IMR-90 (cell line): ENCODE measurements around the gene ULK1. TPM values are rescaled to one million over a fixed set of nuclear protein-coding genes. Genes with fewer than 3 reads are reported as not detected.

ENCODE experiments used
- ATAC-seq: fragments of 200-7000 bp; cut with Tn5 transposase; 2 replicates; pipeline ENCODE4 v1.9.1; 2020; ENCODE audit warnings: low read depth, mild to moderate bottlenecking, moderate library complexity
- BruUV-seq: library from RNA; stranded (reverse); fragments of 400-500 nt; replicated peaks from 2 replicates; lab custom pipeline; 2021; lab: Mats Ljungman, UMichigan
- CTCF ChIA-PET: fragments of 300-600 bp; formaldehyde crosslinking; extraction: SDS; loops from one replicate; lab custom pipeline; 2021; ENCODE audit warnings: antibody characterized with exemption; lab: Yijun Ruan, JAX
- POLR2A ChIA-PET: fragments of 300-600 bp; sonication (Branson Sonifier 250); formaldehyde crosslinking; loops from one replicate; lab custom pipeline; 2022; ENCODE audit warnings: antibody characterized with exemption; ENCODE audit not compliant: unreplicated experiment; lab: Charles Lee
- DNase-seq: peaks from one replicate; pipeline ENCODE4 v3.0.0; 2013
- H2AFZ ChIP-seq: replicated peaks from 2 replicates; pipeline ENCODE3; 2013; ENCODE audit warnings: low read length, mild to moderate bottlenecking; ENCODE audit not compliant: poor library complexity
- H2AK5ac ChIP-seq: 2 replicates; pipeline ENCODE4 v1.6.1; 2013; ENCODE audit warnings: low read depth, low read length, inconsistent platforms
- H2AK9ac ChIP-seq: replicated peaks from 2 replicates; pipeline ENCODE3; 2013; ENCODE audit warnings: mild to moderate bottlenecking, low read depth, low read length, moderate library complexity; ENCODE audit not compliant: poor library complexity
- H2BK120ac ChIP-seq: 2 replicates; pipeline ENCODE4 v1.6.1; 2013; ENCODE audit warnings: low read depth, low read length, inconsistent platforms
- H2BK15ac ChIP-seq: 3 replicates; pipeline ENCODE4 v1.6.1; 2013; ENCODE audit warnings: low read depth, low read length, inconsistent platforms
- H2BK20ac ChIP-seq: 2 replicates; pipeline ENCODE4 v1.6.1; 2013; ENCODE audit warnings: low read depth, mild to moderate bottlenecking, inconsistent platforms, low read length, moderate library complexity
- H2BK5ac ChIP-seq: 2 replicates; pipeline ENCODE4 v1.6.1; 2013; ENCODE audit warnings: mild to moderate bottlenecking, low read depth, low read length, inconsistent platforms; ENCODE audit not compliant: poor library complexity, severe bottlenecking
- H3K14ac ChIP-seq: replicated peaks from 2 replicates; pipeline ENCODE4 v1.6.1; 2013; ENCODE audit warnings: low read depth, low read length, inconsistent platforms
- H3K18ac ChIP-seq: 2 replicates; pipeline ENCODE4 v1.6.1; 2013; ENCODE audit warnings: low read depth, low read length, control low read depth
- H3K23ac ChIP-seq: 2 replicates; pipeline ENCODE4 v1.6.1; 2013; ENCODE audit warnings: low read depth, low read length, inconsistent platforms
- H3K27ac ChIP-seq: 2 replicates; pipeline ENCODE4 v1.5.1; 2013; ENCODE audit warnings: mild to moderate bottlenecking, control low read depth, low read length; ENCODE audit not compliant: insufficient read depth
- H3K27me3 ChIP-seq: 2 replicates; pipeline ENCODE4 v1.6.1; 2013; ENCODE audit warnings: low read length; ENCODE audit not compliant: control insufficient read depth, insufficient read depth
- H3K36me3 ChIP-seq: 2 replicates; pipeline ENCODE4 v1.6.1; 2013; ENCODE audit warnings: low read length, mixed read lengths; ENCODE audit not compliant: control insufficient read depth, insufficient read depth
- H3K4ac ChIP-seq: 2 replicates; pipeline ENCODE4 v1.6.1; 2013; ENCODE audit warnings: low read depth, low read length, inconsistent platforms
- H3K4me1 ChIP-seq: 2 replicates; pipeline ENCODE4 v1.6.1; 2013; ENCODE audit warnings: low read length, mixed read lengths; ENCODE audit not compliant: control insufficient read depth, insufficient read depth
- H3K4me2 ChIP-seq: 2 replicates; pipeline ENCODE4 v1.6.1; 2013; ENCODE audit warnings: low read depth, mild to moderate bottlenecking, control low read depth, low read length, moderate library complexity
- H3K4me3 ChIP-seq: 2 replicates; pipeline ENCODE4 v1.5.1; 2013; ENCODE audit warnings: low read depth, mild to moderate bottlenecking, control low read depth, low read length, moderate library complexity; ENCODE audit not compliant: insufficient read depth
- H3K56ac ChIP-seq: 2 replicates; pipeline ENCODE4 v1.6.1; 2013; ENCODE audit warnings: low read length, inconsistent platforms; ENCODE audit not compliant: insufficient read depth; ENCODE audit errors: extremely low read depth
- H3K79me1 ChIP-seq, 2 experiments: 2 replicates each; pipeline ENCODE4 v1.6.1; 2013; ENCODE audit warnings: low read length in 2 of 2, inconsistent platforms in 1 of 2, low read depth in 1 of 2
- H3K9ac ChIP-seq: 2 replicates; pipeline ENCODE4 v1.6.1; 2013; ENCODE audit warnings: low read depth, low read length, control low read depth
- H3K9me1 ChIP-seq: 2 replicates; pipeline ENCODE4 v1.6.1; 2013; ENCODE audit warnings: low read length, inconsistent platforms; ENCODE audit not compliant: insufficient read depth
- H3K9me3 ChIP-seq: 2 replicates; pipeline ENCODE4 v1.6.1; 2013; ENCODE audit warnings: low read length; ENCODE audit not compliant: control insufficient read depth, insufficient read depth
- H4K20me1 ChIP-seq: 2 replicates; pipeline ENCODE4 v1.6.1; 2013; ENCODE audit warnings: low read length, inconsistent platforms; ENCODE audit not compliant: insufficient read depth
- H4K5ac ChIP-seq: 2 replicates; pipeline ENCODE4 v1.6.1; 2013; ENCODE audit warnings: mild to moderate bottlenecking, low read depth, low read length, control low read depth
- H4K8ac ChIP-seq, 2 experiments: 2 replicates each; pipeline ENCODE4 v1.6.1; 2013; ENCODE audit warnings: low read depth in 2 of 2, low read length in 2 of 2, control low read depth in 1 of 2, inconsistent platforms in 1 of 2
- H4K91ac ChIP-seq: 2 replicates; pipeline ENCODE4 v1.6.1; 2013; ENCODE audit warnings: low read depth, low read length, inconsistent platforms; ENCODE audit not compliant: insufficient read depth
- MAFK ChIP-seq: IDR thresholded peaks from 2 replicates; pipeline ENCODE4 v1.6.1; 2012; ENCODE audit warnings: low read depth, low read length, improper control_type of control experiment
- RAD21 ChIP-seq: IDR thresholded peaks from 2 replicates; pipeline ENCODE4 v1.6.1; 2012; ENCODE audit warnings: low read length, improper control_type of control experiment
- WGBS, 2 experiments: methylation state at CpG; one replicate each; pipeline versions ENCODE4 v1.1.5 to v1.1.7; 2013; ENCODE audit warnings: missing lambda C conversion rate in 2 of 2; ENCODE audit not compliant: insufficient read length in 1 of 2; ENCODE audit errors: extremely low coverage in 2 of 2; 5-methylcytosine and 5-hydroxymethylcytosine counted together
- dilution Hi-C: fragments of 300-500 bp; cut with HindIII; formaldehyde crosslinking; loops from one replicate; pipeline ENCODE4 v1.14.3; 2018; ENCODE audit warnings: low sequenced_read_pairs; ENCODE audit not compliant: unreplicated experiment
- in situ Hi-C: fragments of 300-500 bp; cut with MboI; formaldehyde crosslinking; loops from 3 replicates; pipeline ENCODE4 v1.14.3; 2019; ENCODE audit warnings: low sequenced_read_pairs, inconsistent platforms, mixed read lengths
- intact Hi-C: fragments of 100-400 bp; cut with micrococcal nuclease; formaldehyde crosslinking; loops from 2 replicates; pipeline ENCODE4 v1.10.0; 2022
- polyA plus RNA-seq, 3 experiments: library from polyadenylated mRNA; depleted of rRNA; stranded (reverse); fragments of >200 nt; gene quantifications; 2 replicates each; pipeline ENCODE4 v1.2.3, GENCODE V29; 2012; ENCODE audit warnings: low replicate concordance in 1 of 3
- total RNA-seq: library from RNA; depleted of rRNA; stranded (reverse); fragments of >200 nt; gene quantifications from 2 replicates; pipeline ENCODE4 v1.2.3, GENCODE V29; 2012
- TF ChIP-seq, protein P1 (sequence below): fragments of 150-350 bp; IDR thresholded peaks from 2 replicates; pipeline ENCODE4 v1.6.1; 2017; ENCODE audit warnings: mild to moderate bottlenecking, antibody characterized with exemption, low read length, low read depth

Gene ULK1
- total and polyA plus RNA-seq, 2 of the 4 experiments (the other 2 are of a cell fraction) = 1.8 to 19.2 TPM

GRCh38 chr12:131893605-131894312, 663 bp upstream of the ULK1 start:
- Histone ChIP-seq H3K4me3 (no peak overlapping the region), H3K9me3 (no peaks in the 10 kb centered on the region), H3K4me1 (peaks cover 10% of the 10 kb centered on the region), H2BK5ac (no peak overlapping the region), H3K18ac (no peak overlapping the region), H4K20me1 (peaks cover 21% of the 10 kb centered on the region), H3K79me1 (peaks cover 7 to 28% of the 10 kb centered on the region in 2 experiments), H3K4ac (no peak overlapping the region), H3K27ac (no peak overlapping the region), H4K91ac (no peak overlapping the region), H3K14ac (no peak overlapping the region), H2AFZ (no peak overlapping the region), H2BK20ac (no peak overlapping the region), H2BK120ac (no peak overlapping the region), H3K9ac (no peak overlapping the region), H4K8ac (no peak overlapping the region; a peak in 1 of 4 replicates), H3K27me3 (peaks cover 10% of the 10 kb centered on the region), H3K56ac (no peak overlapping the region), H3K9me1 (0 out of 2 replicates have a peak, but pooled peaks cover 6% of the 10 kb centered on the region), H3K23ac (no peak overlapping the region), H2AK9ac (no peak overlapping the region), H2BK15ac (no peak overlapping the region), H3K4me2 (no peak overlapping the region), H2AK5ac (no peak overlapping the region), H4K5ac (no peak overlapping the region), H3K36me3 (peaks cover 13% of the 10 kb centered on the region; the same call in 1 of the 2 replicates)
- ChIA-PET CTCF (no interaction called here), POLR2A (no interaction called here)
- DNase-seq (no peak), ATAC-seq (no peak)
- TF ChIP-seq MAFK (no peak), RAD21 (no peak)
- TF ChIP-seq, protein P1, sequence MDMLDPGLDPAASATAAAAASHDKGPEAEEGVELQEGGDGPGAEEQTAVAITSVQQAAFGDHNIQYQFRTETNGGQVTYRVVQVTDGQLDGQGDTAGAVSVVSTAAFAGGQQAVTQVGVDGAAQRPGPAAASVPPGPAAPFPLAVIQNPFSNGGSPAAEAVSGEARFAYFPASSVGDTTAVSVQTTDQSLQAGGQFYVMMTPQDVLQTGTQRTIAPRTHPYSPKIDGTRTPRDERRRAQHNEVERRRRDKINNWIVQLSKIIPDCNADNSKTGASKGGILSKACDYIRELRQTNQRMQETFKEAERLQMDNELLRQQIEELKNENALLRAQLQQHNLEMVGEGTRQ = no peak
- dilution Hi-C loops = no loop called here
- intact Hi-C loops = no loop called here
- no TSS peak for BruUV-seq
- no CpG with 5 or more reads among the region's 19 CpGs for WGBS, 2 experiments
- in situ Hi-C loops = no loop called here
